AG04450 (cell line): ENCODE data around the gene TRAF3IP1. TPM values are rescaled to one million over a fixed set of nuclear protein-coding genes. Genes with fewer than 3 reads are reported as not detected.

Source experiments
- CTCF ChIA-PET: fragments of 300-600, 350-600 bp; formaldehyde crosslinking; extraction: SDS; loops from one replicate; lab custom pipeline; 2022; ENCODE audit warnings: antibody characterized with exemption, inconsistent platforms; lab: Charles Lee
- POLR2A ChIA-PET: fragments of 350-600 bp; formaldehyde crosslinking; extraction: SDS; loops from one replicate; lab custom pipeline; 2021; ENCODE audit warnings: antibody characterized with exemption, inconsistent platforms; lab: Yijun Ruan, JAX
- DNase-seq: peaks from one replicate; pipeline ENCODE4 v3.0.0-alpha.2; 2011; ENCODE audit warnings: low read depth, low spot score
- H3K27ac ChIP-seq: one replicate; pipeline ENCODE4 v1.5.1; 2012; ENCODE audit warnings: low read depth, low read length, control low read depth
- H3K27me3 ChIP-seq: one replicate; pipeline ENCODE4 v1.6.0; 2012; ENCODE audit warnings: low read length; ENCODE audit not compliant: control insufficient read depth, insufficient read depth
- H3K4me3 ChIP-seq: 2 replicates; pipeline ENCODE4 v1.5.1; 2011; ENCODE audit warnings: mild to moderate bottlenecking, low read depth, low read length, control low read depth
- H3K9me3 ChIP-seq: 2 replicates; pipeline ENCODE4 v1.5.1; 2012; ENCODE audit warnings: low read length; ENCODE audit not compliant: control insufficient read depth, insufficient read depth
- CTCF ChIP-seq: IDR thresholded peaks from 2 replicates; pipeline ENCODE4 v1.5.1; 2011; ENCODE audit warnings: low read depth, low read length, control low read depth, inconsistent platforms
- polyA plus RNA-seq: library from polyadenylated mRNA; depleted of rRNA; stranded (reverse); fragments of >200 nt; gene quantifications from 2 replicates; pipeline ENCODE4 v1.2.3, GENCODE V29; 2011

TRAF3IP1 gene
- polyA plus RNA-seq, 1 experiment, result 5.9 TPM

DNA sequence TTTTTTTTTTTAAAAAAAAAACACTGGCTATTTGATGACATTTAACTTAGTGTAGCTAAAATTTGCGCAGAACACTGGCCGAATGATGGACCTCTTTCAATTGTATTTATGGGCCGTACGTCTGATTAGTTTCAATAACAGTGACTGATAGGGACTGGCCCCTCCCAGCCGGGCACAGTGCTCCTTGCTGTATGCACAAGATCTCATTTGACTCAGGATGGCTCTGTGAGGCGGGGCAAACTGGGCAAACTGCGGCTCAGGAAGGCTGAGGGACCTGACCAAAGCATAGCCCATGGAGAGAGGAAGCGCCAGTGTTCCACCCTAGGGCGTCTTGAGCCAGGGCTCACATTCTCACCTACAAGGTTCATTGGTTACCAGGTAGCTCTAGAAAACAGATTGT lies 21.2 kb downstream of the TRAF3IP1 start:
- no peaks in the 10 kb centered on the region for H3K27me3 ChIP-seq
- POLR2A ChIA-PET, result no interaction called here
- DNase-seq, result no peak
- CTCF ChIA-PET, result interaction anchor here (0.6 to 2.0 kb wide), 3 partner anchors 12 to 36 kb away, joined by 3 to 6 read pairs (median 4); no protein-coding TSS in a partner anchor
- no peaks in the 10 kb centered on the region for H3K9me3 ChIP-seq
- H3K27ac ChIP-seq, result no peak overlapping the region
- TF ChIP-seq CTCF, result no peak
- H3K4me3 ChIP-seq, result no peak overlapping the region

GRCh38 chr2:238344035-238344434 lies 23.7 kb downstream of the TRAF3IP1 start:
- no peak overlapping the region for H3K4me3 ChIP-seq
- POLR2A ChIA-PET, result no interaction called here
- no peaks in the 10 kb centered on the region for H3K27me3 ChIP-seq
- no peak for DNase-seq
- TF ChIP-seq CTCF, result no peak
- CTCF ChIA-PET, result interaction anchor here (1.2 kb wide), 1 partner anchor 13 kb away, joined by 6 read pairs; no protein-coding TSS in a partner anchor
- no peak overlapping the region for H3K27ac ChIP-seq
- no peaks in the 10 kb centered on the region for H3K9me3 ChIP-seq

DNA sequence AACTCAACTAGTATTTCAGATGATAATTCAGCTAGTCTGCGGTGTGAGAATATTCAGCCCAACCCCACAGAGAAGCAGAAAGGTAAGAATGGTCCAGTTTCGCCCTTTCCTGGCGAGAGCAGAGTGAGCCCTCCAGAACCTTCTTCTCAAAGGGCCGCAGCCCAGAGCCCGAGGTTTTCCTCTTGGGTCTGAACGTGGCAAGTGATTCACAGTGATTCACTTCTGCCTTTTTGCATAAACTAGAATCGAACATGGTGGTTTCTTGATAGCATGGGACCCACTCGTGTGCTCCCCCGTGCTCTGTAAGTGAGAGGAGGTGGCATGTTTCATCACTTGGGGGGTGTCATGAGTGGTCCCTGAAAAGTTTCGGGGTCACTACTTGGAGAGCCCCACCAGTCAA lies 24.2 kb downstream of the TRAF3IP1 start:
- no peaks in the 10 kb centered on the region for H3K27me3 ChIP-seq
- no peak overlapping the region for H3K27ac ChIP-seq
- TF ChIP-seq CTCF, result no peak
- DNase-seq, result no peak
- no peaks in the 10 kb centered on the region for H3K9me3 ChIP-seq
- ChIA-PET CTCF (interaction anchor here (1.2 kb wide), 1 partner anchor 13 kb away, joined by 6 read pairs; no protein-coding TSS in a partner anchor), POLR2A (no interaction called here)
- no peak overlapping the region for H3K4me3 ChIP-seq

GRCh38 chr2:238345297-238345968 lies 25.1 kb downstream of the TRAF3IP1 start:
- ChIA-PET CTCF (interaction anchor here (0.6 to 1.4 kb wide), 3 partner anchors 12 kb away, joined by 4 to 9 read pairs (median 6); no protein-coding TSS in a partner anchor), POLR2A (no interaction called here)
- TF ChIP-seq CTCF, result no peak
- H3K9me3 ChIP-seq, result no peaks in the 10 kb centered on the region
- no peak for DNase-seq
- no peaks in the 10 kb centered on the region for H3K27me3 ChIP-seq
- no peak overlapping the region for H3K27ac ChIP-seq
- no peak overlapping the region for H3K4me3 ChIP-seq

GRCh38 chr2:238346544-238346943 lies 26.2 kb downstream of the TRAF3IP1 start:
- ChIA-PET CTCF (interaction anchor here (1.4 kb wide), 1 partner anchor 11 kb away, joined by 9 read pairs; no protein-coding TSS in a partner anchor), POLR2A (no interaction called here)
- H3K9me3 ChIP-seq, result no peaks in the 10 kb centered on the region
- H3K4me3 ChIP-seq, result no peak overlapping the region
- TF ChIP-seq CTCF, result no peak
- H3K27ac ChIP-seq, result no peak overlapping the region
- H3K27me3 ChIP-seq, result no peaks in the 10 kb centered on the region
- DNase-seq, result no peak
